Esophagus muscularis mucosa (tissue), 4 donors: ENCODE measurements around the gene SFXN5.

Experiments used
- EP300 ChIP-seq: sonication (generic); formaldehyde crosslinking; IDR thresholded peaks from one replicate; pipeline ENCODE4 v1.6.1; 2017; ENCODE audit warnings: antibody characterized with exemption
- POLR2A ChIP-seq: fragments of 450-650 bp; IDR thresholded peaks from one replicate; pipeline ENCODE4 v1.6.1; 2017; ENCODE audit warnings: antibody characterized with exemption, moderate library complexity, mild to moderate bottlenecking, low read depth
- POLR2AphosphoS5 ChIP-seq, 2 donors: sonication (generic); formaldehyde crosslinking; IDR thresholded peaks; one replicate each; pipeline ENCODE4 v1.6.1; 2017; ENCODE audit warnings: antibody characterized with exemption in 2 of 2
- TF ChIP-seq, protein P1 (sequence below), 3 experiments: fragments of 200-600 bp in 2 of 3; fragments of 450-650 bp in 1 of 3; sonication (generic) in 2 of 3; IDR thresholded peaks; one replicate each; pipeline ENCODE4 v1.5.1; 2017 to 2019; ENCODE audit warnings: antibody characterized with exemption in 3 of 3, mild to moderate bottlenecking in 2 of 3, moderate library complexity in 1 of 3

GRCh38 chr2:73101626-73102256 lies 30.2 kb upstream of the SFXN5 start:
- TF ChIP-seq, protein P1, sequence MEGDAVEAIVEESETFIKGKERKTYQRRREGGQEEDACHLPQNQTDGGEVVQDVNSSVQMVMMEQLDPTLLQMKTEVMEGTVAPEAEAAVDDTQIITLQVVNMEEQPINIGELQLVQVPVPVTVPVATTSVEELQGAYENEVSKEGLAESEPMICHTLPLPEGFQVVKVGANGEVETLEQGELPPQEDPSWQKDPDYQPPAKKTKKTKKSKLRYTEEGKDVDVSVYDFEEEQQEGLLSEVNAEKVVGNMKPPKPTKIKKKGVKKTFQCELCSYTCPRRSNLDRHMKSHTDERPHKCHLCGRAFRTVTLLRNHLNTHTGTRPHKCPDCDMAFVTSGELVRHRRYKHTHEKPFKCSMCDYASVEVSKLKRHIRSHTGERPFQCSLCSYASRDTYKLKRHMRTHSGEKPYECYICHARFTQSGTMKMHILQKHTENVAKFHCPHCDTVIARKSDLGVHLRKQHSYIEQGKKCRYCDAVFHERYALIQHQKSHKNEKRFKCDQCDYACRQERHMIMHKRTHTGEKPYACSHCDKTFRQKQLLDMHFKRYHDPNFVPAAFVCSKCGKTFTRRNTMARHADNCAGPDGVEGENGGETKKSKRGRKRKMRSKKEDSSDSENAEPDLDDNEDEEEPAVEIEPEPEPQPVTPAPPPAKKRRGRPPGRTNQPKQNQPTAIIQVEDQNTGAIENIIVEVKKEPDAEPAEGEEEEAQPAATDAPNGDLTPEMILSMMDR (IDR thresholded peaks at IDR 0.05): no peak
- TF ChIP-seq POLR2A: no peak
- TF ChIP-seq POLR2AphosphoS5 (IDR thresholded peaks at IDR 0.05): no peak
- no peak for TF ChIP-seq EP300
